ENCODE data around the gene LRCH1.

The LRCH1 gene

GRCh38 chr13:46552889-46553520, at the start of gene LRCH1:
Gene LRCH1 (plus strand): TSS chr13:46553170. CDS start chr13:46553397, 227 bp downstream.
- no peak for TF ChIP-seq CTCF (IDR thresholded peaks at IDR 0.05)

- no peak for TF ChIP-seq CTCF (IDR thresholded peaks at IDR 0.05)
Measured at GRCh38 chr13:46504036-46504435, 48.9 kb upstream of the LRCH1 start.

- TF ChIP-seq CTCF (IDR thresholded peaks at IDR 0.05), result no peak
Measured at GRCh38 chr13:46507981-46508380, 45.0 kb upstream of the LRCH1 start.

- no peak for TF ChIP-seq CTCF (IDR thresholded peaks at IDR 0.05)
Measured at GRCh38 chr13:46509981-46510380, 43.0 kb upstream of the LRCH1 start.

- TF ChIP-seq CTCF (IDR thresholded peaks at IDR 0.05), result no peak
Measured at GRCh38 chr13:46515803-46516202, 37.2 kb upstream of the LRCH1 start.

GRCh38 chr13:46516599-46517338, 36.2 kb upstream of the LRCH1 start:
- TF ChIP-seq CTCF (IDR thresholded peaks at IDR 0.05), result no peak

GRCh38 chr13:46519182-46519581, 33.8 kb upstream of the LRCH1 start:
- TF ChIP-seq CTCF (IDR thresholded peaks at IDR 0.05), result no peak

All from LNCAP (cell line).